Ecto neural progenitor cell (in vitro differentiated cells): ENCODE data around the gene IQSEC1.

Experiments
- DNase-seq: peaks from one replicate; pipeline ENCODE4 v3.0.0-alpha.2; 2018; ENCODE audit warnings: low spot score

The IQSEC1 gene

GRCh38 chr3:13047296-13048165 is 25.7 kb downstream of the IQSEC1 start:
- DNase-seq = no peak

- no peak for DNase-seq
Measured at GRCh38 chr3:13046569-13047274, 26.5 kb downstream of the IQSEC1 start.

DNA sequence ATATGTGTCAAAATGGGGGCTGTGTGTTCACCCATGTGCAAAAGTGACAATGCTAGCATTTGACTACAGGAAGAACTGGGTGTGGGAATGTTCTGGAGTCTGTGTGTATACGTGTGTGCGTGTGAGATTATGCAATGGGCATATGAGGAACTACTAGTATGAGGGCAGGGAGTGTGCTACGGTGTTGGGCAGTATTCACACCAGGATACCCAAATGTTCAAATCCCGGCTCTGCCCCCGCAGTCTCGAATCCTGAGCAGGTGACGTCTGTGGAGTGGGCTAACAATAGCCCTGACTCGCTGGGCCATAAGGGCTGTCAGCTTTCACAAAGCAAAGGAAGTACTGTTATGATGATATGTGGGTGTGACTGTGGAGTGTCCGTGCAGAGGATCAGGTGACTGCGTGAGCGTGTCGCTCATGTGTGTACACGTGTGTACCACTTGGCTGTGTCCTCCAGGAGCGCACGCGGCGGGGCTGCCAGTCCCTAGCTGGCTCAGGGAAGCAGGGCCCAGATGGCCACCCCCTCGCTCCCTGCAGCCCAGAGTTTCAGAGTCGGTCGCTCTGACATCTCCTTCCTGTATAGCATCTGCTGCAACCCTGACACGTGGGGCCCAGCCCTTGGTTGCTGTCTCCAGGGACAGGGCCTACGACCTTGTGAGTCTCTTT is 27.2 kb downstream of the IQSEC1 start:
- DNase-seq = no peak

DNA sequence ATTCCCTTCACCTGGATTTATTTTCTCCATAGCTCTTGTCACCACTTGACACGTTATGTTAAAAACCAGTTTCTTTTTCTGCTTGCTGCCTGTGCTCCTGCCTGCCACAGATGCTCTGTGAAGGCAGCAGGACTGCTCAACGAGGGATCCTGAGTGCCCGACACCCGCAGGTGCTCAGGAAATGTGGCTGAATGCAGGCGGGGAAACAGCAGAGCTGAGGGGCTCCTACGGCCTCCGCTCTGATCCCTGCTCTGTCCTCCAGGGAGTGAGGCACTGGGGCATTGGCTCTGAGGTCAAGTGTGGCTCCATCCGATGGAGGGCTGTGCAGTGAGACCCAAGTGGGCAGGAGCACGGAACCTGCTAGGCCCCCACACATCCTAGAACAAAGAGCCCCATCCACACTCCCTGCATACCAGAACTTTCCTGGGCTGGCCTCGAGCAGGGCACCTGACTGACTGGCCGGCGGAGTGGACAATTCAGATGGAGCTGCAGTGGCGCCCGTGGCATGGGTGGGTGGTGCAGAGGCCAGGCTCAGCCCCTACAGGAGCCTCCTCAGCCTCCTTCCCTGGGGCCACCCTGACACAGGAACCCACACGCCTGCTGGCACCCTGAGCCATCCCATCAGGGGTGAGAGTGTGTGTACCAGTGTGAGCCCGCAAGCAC is 27.9 kb downstream of the IQSEC1 start:
- DNase-seq = no peak

- DNase-seq = no peak
Measured at GRCh38 chr3:13044496-13045240, 28.6 kb downstream of the IQSEC1 start.

DNA sequence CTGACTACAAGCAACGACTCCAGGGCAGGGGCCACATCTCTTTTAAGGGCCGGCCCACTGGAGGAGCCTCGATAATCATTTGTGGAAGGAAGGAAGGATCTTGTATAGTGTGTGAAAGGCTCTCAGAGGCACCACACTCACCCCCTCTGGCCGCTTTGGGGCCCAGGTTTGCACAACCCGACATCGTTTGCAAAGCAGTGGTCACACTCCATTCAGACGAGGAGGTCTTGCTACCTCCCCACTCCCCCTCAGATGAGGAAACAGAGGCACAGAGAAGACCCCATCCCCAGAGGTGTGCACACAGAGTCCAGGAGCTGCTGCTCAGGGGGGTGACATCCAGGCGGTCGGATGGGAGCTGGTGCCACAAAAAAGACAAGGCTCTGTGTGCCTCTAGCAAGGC is 29.6 kb downstream of the IQSEC1 start:
- no peak for DNase-seq

DNA sequence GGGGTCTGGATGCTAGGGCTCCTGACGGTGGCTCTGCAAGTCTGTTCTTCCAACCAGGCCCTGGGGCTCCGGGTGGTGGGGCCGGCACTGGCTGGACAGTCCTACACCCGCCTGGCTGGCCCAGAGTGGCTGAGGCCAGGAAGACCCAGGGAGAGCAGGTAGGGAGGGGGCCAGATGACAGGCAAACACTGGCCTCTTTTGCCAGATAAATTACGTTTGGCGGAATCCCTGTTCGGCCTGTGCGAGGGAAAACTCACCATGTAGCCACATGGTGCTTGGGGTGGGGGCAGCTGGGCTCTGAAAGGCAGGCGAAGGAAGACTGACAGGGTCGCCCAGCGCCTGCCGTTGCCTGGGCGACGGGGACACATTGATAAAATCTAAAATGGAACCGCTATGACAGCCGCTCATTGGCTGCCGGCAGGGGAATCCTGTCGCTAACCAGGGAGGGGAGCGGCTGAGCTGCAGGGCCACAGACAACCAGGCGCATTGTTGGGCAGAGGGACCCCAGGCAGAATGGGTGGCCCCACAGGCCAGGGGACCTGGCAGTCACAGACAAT is 30.4 kb downstream of the IQSEC1 start:
- DNase-seq = no peak

GRCh38 chr3:13042127-13042701 is 31.0 kb downstream of the IQSEC1 start:
- no peak for DNase-seq

- DNase-seq = no peak
Measured at GRCh38 chr3:13041113-13041776, 32.0 kb downstream of the IQSEC1 start.

GRCh38 chr3:13040361-13041074 is 32.7 kb downstream of the IQSEC1 start:
- peak; percentile 67 for DNase-seq

GRCh38 chr3:13039213-13039896 is 33.9 kb downstream of the IQSEC1 start:
- DNase-seq = no peak

- DNase-seq = no peak
Measured at GRCh38 chr3:13037458-13038117, 35.6 kb downstream of the IQSEC1 start.

DNA sequence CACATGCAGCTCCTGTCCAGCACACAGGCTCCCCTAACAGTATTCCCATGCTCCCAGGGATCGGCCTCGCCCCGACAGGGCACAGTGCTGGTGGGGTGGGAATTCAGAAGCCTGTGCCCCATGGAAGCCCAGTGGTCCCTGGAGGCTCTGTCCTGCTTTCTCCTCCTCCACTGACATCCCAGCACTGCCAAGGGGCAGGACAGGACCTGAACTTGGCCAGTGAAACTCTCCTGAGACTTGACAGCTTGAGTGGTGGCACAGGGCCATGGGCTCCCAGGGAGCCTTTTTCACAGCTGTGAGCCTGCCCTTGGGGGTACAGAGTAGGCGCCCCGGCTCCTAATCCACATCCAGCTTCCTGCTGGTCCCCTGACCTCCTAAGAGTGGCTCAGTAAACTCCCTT is 38.4 kb downstream of the IQSEC1 start:
- DNase-seq = no peak

DNA sequence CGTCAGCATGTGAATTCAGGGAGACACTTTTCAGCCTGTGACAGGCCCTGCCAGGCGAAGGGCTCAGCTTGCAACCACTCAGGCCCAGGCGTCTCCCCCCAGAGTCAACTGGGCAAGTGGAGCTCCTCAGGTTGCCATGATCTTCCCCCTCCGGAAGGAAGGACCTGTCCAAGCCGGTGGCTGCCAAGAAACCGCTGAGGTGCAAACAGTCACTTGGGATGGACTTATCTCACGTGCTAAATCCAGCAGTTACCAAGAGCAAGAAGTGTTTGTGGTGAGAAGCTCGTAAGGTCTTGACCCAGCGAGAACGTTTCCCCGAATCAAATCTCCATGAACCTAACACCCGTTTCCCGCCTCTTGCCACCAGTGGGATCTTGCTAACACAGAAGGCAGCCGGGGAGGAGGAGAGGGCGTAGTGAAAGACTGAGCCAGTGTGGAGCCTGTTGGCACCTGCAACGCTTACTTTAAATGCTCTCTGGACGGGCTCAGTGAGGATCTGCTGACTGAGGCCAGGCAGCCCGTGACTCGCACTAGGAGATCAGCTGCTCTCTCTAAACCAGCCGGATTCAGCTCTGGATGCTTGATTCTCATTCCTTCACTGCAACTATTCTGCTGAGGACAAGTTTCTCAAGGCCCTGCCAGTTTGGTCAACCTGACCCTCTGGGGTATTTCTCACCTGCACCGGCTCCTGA is 39.0 kb downstream of the IQSEC1 start:
- DNase-seq = no peak

- no peak for DNase-seq
Measured at GRCh38 chr3:13032206-13032605, 41.0 kb downstream of the IQSEC1 start.

- DNase-seq = no peak
Measured at GRCh38 chr3:13031621-13032020, 41.6 kb downstream of the IQSEC1 start.

GRCh38 chr3:13030684-13031083 is 42.5 kb downstream of the IQSEC1 start:
- DNase-seq = no peak
